AG04450 (cell line): ENCODE data around the gene ZNF429. TPM values are rescaled to one million over a fixed set of nuclear protein-coding genes. Genes with fewer than 3 reads are reported as not detected.

ENCODE experiments used
- CTCF ChIA-PET: fragments of 300-600, 350-600 bp; formaldehyde crosslinking; extraction: SDS; loops from one replicate; lab custom pipeline; 2022; ENCODE audit warnings: antibody characterized with exemption, inconsistent platforms; lab: Charles Lee
- POLR2A ChIA-PET: fragments of 350-600 bp; formaldehyde crosslinking; extraction: SDS; loops from one replicate; lab custom pipeline; 2021; ENCODE audit warnings: antibody characterized with exemption, inconsistent platforms; lab: Yijun Ruan, JAX
- DNase-seq: peaks from one replicate; pipeline ENCODE4 v3.0.0-alpha.2; 2011; ENCODE audit warnings: low read depth, low spot score
- H3K27ac ChIP-seq: one replicate; pipeline ENCODE4 v1.5.1; 2012; ENCODE audit warnings: low read depth, low read length, control low read depth
- H3K27me3 ChIP-seq: one replicate; pipeline ENCODE4 v1.6.0; 2012; ENCODE audit warnings: low read length; ENCODE audit not compliant: control insufficient read depth, insufficient read depth
- H3K4me3 ChIP-seq: 2 replicates; pipeline ENCODE4 v1.5.1; 2011; ENCODE audit warnings: mild to moderate bottlenecking, low read depth, low read length, control low read depth
- H3K9me3 ChIP-seq: 2 replicates; pipeline ENCODE4 v1.5.1; 2012; ENCODE audit warnings: low read length; ENCODE audit not compliant: control insufficient read depth, insufficient read depth
- CTCF ChIP-seq: IDR thresholded peaks from 2 replicates; pipeline ENCODE4 v1.5.1; 2011; ENCODE audit warnings: low read depth, low read length, control low read depth, inconsistent platforms
- polyA plus RNA-seq: library from polyadenylated mRNA; depleted of rRNA; stranded (reverse); fragments of >200 nt; gene quantifications from 2 replicates; pipeline ENCODE4 v1.2.3, GENCODE V29; 2011

Gene ZNF429
- polyA plus RNA-seq, 1 experiment, result 6.8 TPM

- CTCF ChIA-PET, result no interaction called here
- H3K27me3 ChIP-seq, result no peaks in the 10 kb centered on the region
- no peak overlapping the region for H3K27ac ChIP-seq
- no peak for DNase-seq
- TF ChIP-seq CTCF, result no peak
- no peak overlapping the region for H3K4me3 ChIP-seq
- POLR2A ChIA-PET, result no interaction called here
- H3K9me3 ChIP-seq, result peaks cover 29% of the 10 kb centered on the region
Observed at GRCh38 chr19:21491146-21491545, 14.3 kb upstream of the ZNF429 start.

GRCh38 chr19:21492947-21493906 lies 12.2 kb upstream of the ZNF429 start:
- no peak for TF ChIP-seq CTCF
- Histone ChIP-seq H3K27ac (no peak overlapping the region), H3K9me3 (peaks cover 20% of the 10 kb centered on the region; the same call in 1 of the 2 replicates), H3K4me3 (no peak overlapping the region), H3K27me3 (no peaks in the 10 kb centered on the region)
- CTCF ChIA-PET, result no interaction called here
- DNase-seq, result no peak
- POLR2A ChIA-PET, result no interaction called here

GRCh38 chr19:21496876-21497275 lies 8.5 kb upstream of the ZNF429 start:
- Histone ChIP-seq H3K4me3 (no peak overlapping the region), H3K27ac (no peak overlapping the region), H3K27me3 (no peaks in the 10 kb centered on the region), H3K9me3 (peaks cover 15% of the 10 kb centered on the region; the same call in 1 of the 2 replicates)
- ChIA-PET POLR2A (no interaction called here), CTCF (interaction anchor here (0.6 kb wide), 1 partner anchor 63 kb away, joined by 3 read pairs; no protein-coding TSS in a partner anchor)
- no peak for TF ChIP-seq CTCF
- DNase-seq, result no peak

GRCh38 chr19:21498651-21499050 lies 6.8 kb upstream of the ZNF429 start:
- no peak for DNase-seq

More at GRCh38 chr19:21498651-21499050, 6.8 kb upstream of the ZNF429 start:
- H3K4me3 ChIP-seq, result no peak overlapping the region
- TF ChIP-seq CTCF, result no peak
- CTCF ChIA-PET, result no interaction called here
- peaks cover 8% of the 10 kb centered on the region; the same call in 1 of the 2 replicates for H3K9me3 ChIP-seq
- no peak overlapping the region for H3K27ac ChIP-seq
- POLR2A ChIA-PET, result no interaction called here
- H3K27me3 ChIP-seq, result no peaks in the 10 kb centered on the region
